ENCODE measurements around the gene PLK1. TPM values are rescaled to one million over a fixed set of nuclear protein-coding genes. Genes with fewer than 3 reads are reported as not detected.

Gene PLK1
- total RNA-seq, 1 donor from 2014 or later, result 1.6 TPM

GRCh38 chr16:23679274-23679985, 741 bp downstream of the PLK1 start:
- DNase-seq (ENCODE audit: low spot score in 2 of 2) (no peak), FAIRE-seq (no peak)

GRCh38 chr16:23679986-23680336, 1.3 kb downstream of the PLK1 start:
- FAIRE-seq (no peak), DNase-seq (ENCODE audit: low spot score in 2 of 2) (no peak)

GRCh38 chr16:23682181-23682580, 3.5 kb downstream of the PLK1 start:
- FAIRE-seq, result no peak

GRCh38 chr16:23683487-23683886, 4.8 kb downstream of the PLK1 start:
- DNase-seq (ENCODE audit: low spot score in 2 of 2) (no peak), FAIRE-seq (no peak)

More at GRCh38 chr16:23682181-23682580, 3.5 kb downstream of the PLK1 start:
- no peak for DNase-seq (ENCODE audit: low spot score in 2 of 2)

GRCh38 chr16:23687034-23687808, 8.5 kb downstream of the PLK1 start:
- DNase-seq (ENCODE audit: low spot score in 2 of 2) (no peak), FAIRE-seq (no peak)

- FAIRE-seq (no peak), DNase-seq (ENCODE audit: low spot score in 2 of 2) (no peak)
These were observed 10.9 kb downstream of the PLK1 start for GRCh38 chr16:23689442-23690187.

- DNase-seq (ENCODE audit: low spot score in 2 of 2) (no peak), FAIRE-seq (no peak)
These were observed 12.2 kb downstream of the PLK1 start for GRCh38 chr16:23690771-23691482.

- FAIRE-seq (no peak), DNase-seq (ENCODE audit: low spot score in 2 of 2) (no peak)
These were observed 12.9 kb downstream of the PLK1 start for GRCh38 chr16:23691483-23692189.

- no peak for DNase-seq (ENCODE audit: low spot score in 2 of 2)
- no peak for FAIRE-seq
These were observed 13.6 kb downstream of the PLK1 start for GRCh38 chr16:23692190-23692837.

- no peak for FAIRE-seq
- no peak for DNase-seq (ENCODE audit: low spot score in 2 of 2)
These were observed 15.6 kb downstream of the PLK1 start for GRCh38 chr16:23694265-23694643.

GRCh38 chr16:23694644-23695373, 16.1 kb downstream of the PLK1 start:
- FAIRE-seq (no peak), DNase-seq (ENCODE audit: low spot score in 2 of 2) (no peak)

- no peak for DNase-seq (ENCODE audit: low spot score in 2 of 2)
These were observed 17.1 kb downstream of the PLK1 start for GRCh38 chr16:23695756-23696155.

GRCh38 chr16:23699100-23699499, 20.4 kb downstream of the PLK1 start:
- FAIRE-seq, result no peak

More at GRCh38 chr16:23695756-23696155, 17.1 kb downstream of the PLK1 start:
- FAIRE-seq, result no peak

GRCh38 chr16:23700093-23700492, 21.4 kb downstream of the PLK1 start:
- no peak for DNase-seq (ENCODE audit: low spot score in 2 of 2)
- no peak for FAIRE-seq

More at GRCh38 chr16:23699100-23699499, 20.4 kb downstream of the PLK1 start:
- no peak for DNase-seq (ENCODE audit: low spot score in 2 of 2)

GRCh38 chr16:23700509-23700908, 21.8 kb downstream of the PLK1 start:
- no peak for FAIRE-seq
- no peak for DNase-seq (ENCODE audit: low spot score in 2 of 2)

GRCh38 chr16:23701045-23701444, 22.4 kb downstream of the PLK1 start:
- DNase-seq (ENCODE audit: low spot score in 2 of 2), result no peak
- no peak for FAIRE-seq

- DNase-seq (ENCODE audit: low spot score in 2 of 2), result no peak
- no peak for FAIRE-seq
These were observed 24.3 kb downstream of the PLK1 start for GRCh38 chr16:23702951-23703350.

- DNase-seq (ENCODE audit: low spot score in 2 of 2) (no peak), FAIRE-seq (no peak)
These were observed 26.3 kb downstream of the PLK1 start for GRCh38 chr16:23704772-23705516.
